Measurements from ENCODE around the gene SMIM7.

- TF ChIP-seq, protein P1, sequence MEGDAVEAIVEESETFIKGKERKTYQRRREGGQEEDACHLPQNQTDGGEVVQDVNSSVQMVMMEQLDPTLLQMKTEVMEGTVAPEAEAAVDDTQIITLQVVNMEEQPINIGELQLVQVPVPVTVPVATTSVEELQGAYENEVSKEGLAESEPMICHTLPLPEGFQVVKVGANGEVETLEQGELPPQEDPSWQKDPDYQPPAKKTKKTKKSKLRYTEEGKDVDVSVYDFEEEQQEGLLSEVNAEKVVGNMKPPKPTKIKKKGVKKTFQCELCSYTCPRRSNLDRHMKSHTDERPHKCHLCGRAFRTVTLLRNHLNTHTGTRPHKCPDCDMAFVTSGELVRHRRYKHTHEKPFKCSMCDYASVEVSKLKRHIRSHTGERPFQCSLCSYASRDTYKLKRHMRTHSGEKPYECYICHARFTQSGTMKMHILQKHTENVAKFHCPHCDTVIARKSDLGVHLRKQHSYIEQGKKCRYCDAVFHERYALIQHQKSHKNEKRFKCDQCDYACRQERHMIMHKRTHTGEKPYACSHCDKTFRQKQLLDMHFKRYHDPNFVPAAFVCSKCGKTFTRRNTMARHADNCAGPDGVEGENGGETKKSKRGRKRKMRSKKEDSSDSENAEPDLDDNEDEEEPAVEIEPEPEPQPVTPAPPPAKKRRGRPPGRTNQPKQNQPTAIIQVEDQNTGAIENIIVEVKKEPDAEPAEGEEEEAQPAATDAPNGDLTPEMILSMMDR (IDR thresholded peaks at IDR 0.05) = no peak
- TF ChIP-seq ZFX (IDR thresholded peaks at IDR 0.05; ENCODE audit: borderline replicate concordance) = no peak
Observed at GRCh38 chr19:16652854-16653253, 7.1 kb downstream of the SMIM7 start.

Measured in 22Rv1 (cell line).